COLO668 (cell line): Measurements from ENCODE around the gene ARHGEF10L.

Experiments used
- DNase-seq: peaks from one replicate; lab custom pipeline; 2025; ENCODE audit not compliant: unreplicated experiment; lab: John Stamatoyannopoulos, UW

ARHGEF10L gene

GRCh38 chr1:17520473-17521319, 18.8 kb upstream of the ARHGEF10L start:
- no peak for DNase-seq

GRCh38 chr1:17521946-17522612, 17.4 kb upstream of the ARHGEF10L start:
- no peak for DNase-seq

GRCh38 chr1:17523321-17524041, 16.0 kb upstream of the ARHGEF10L start:
- DNase-seq, result no peak

GRCh38 chr1:17524645-17525044, 14.9 kb upstream of the ARHGEF10L start:
- DNase-seq, result no peak

GRCh38 chr1:17525996-17526686, 13.4 kb upstream of the ARHGEF10L start:
- DNase-seq, result no peak

- DNase-seq, result no peak
Observed at GRCh38 chr1:17527036-17527914, 12.2 kb upstream of the ARHGEF10L start.

- DNase-seq, result no peak
Observed at GRCh38 chr1:17529381-17529780, 10.1 kb upstream of the ARHGEF10L start.

GRCh38 chr1:17531343-17531681, 8.2 kb upstream of the ARHGEF10L start:
- DNase-seq, result no peak

GRCh38 chr1:17531682-17532487, 7.6 kb upstream of the ARHGEF10L start:
- no peak for DNase-seq

- no peak for DNase-seq
Observed at GRCh38 chr1:17533201-17533600, 6.3 kb upstream of the ARHGEF10L start.

GRCh38 chr1:17535300-17535936, 4.1 kb upstream of the ARHGEF10L start:
- no peak for DNase-seq

GRCh38 chr1:17538010-17538409, 1.5 kb upstream of the ARHGEF10L start:
- no peak for DNase-seq

GRCh38 chr1:17538428-17539117, 925 bp upstream of the ARHGEF10L start:
- DNase-seq, result no peak

- DNase-seq, result no peak
Observed at GRCh38 chr1:17539118-17539476, 401 bp upstream of the ARHGEF10L start.

GRCh38 chr1:17540255-17541001, 930 bp downstream of the ARHGEF10L start:
- peak; percentile 39 for DNase-seq

GRCh38 chr1:17542645-17543044, 3.1 kb downstream of the ARHGEF10L start:
- no peak for DNase-seq

GRCh38 chr1:17544776-17545350, 5.4 kb downstream of the ARHGEF10L start:
- no peak for DNase-seq
